Activated naive CD4-positive, alpha-beta T cell treated with anti-CD3 and anti-CD28 coated beads, Interleukin-2, amount 50 U/mL, for 24 hours (primary cell): ENCODE measurements around the gene NT5DC4.

Source experiments
- H3K27ac Mint-ChIP-seq: one replicate; pipeline ENCODE4 v1.8.0; 2021; ENCODE audit warnings: mild to moderate bottlenecking, mixed read lengths
- H3K27me3 Mint-ChIP-seq: one replicate; pipeline ENCODE4 v1.8.0; 2021; ENCODE audit warnings: mixed read lengths
- H3K36me3 Mint-ChIP-seq: one replicate; pipeline ENCODE4 v1.8.0; 2021; ENCODE audit warnings: mixed read lengths
- H3K4me1 Mint-ChIP-seq: one replicate; pipeline ENCODE4 v1.8.0; 2021; ENCODE audit warnings: mixed read lengths
- H3K4me3 Mint-ChIP-seq: one replicate; pipeline ENCODE4 v1.8.0; 2021; ENCODE audit warnings: mild to moderate bottlenecking, mixed read lengths
- H3K9me3 Mint-ChIP-seq: one replicate; pipeline ENCODE4 v1.8.0; 2021; ENCODE audit warnings: mixed read lengths

NT5DC4 gene

GRCh38 chr2:112754564-112754963 lies 33.7 kb downstream of the NT5DC4 start:
- Mint-ChIP-seq H3K4me1 (peaks cover 10% of the 10 kb centered on the region), H3K4me3 (no peak overlapping the region), H3K36me3 (no peaks in the 10 kb centered on the region), H3K27ac (no peak overlapping the region), H3K27me3 (no peaks in the 10 kb centered on the region), H3K9me3 (no peaks in the 10 kb centered on the region)

GRCh38 chr2:112755444-112755843 lies 34.6 kb downstream of the NT5DC4 start:
- no peak overlapping the region for H3K4me3 Mint-ChIP-seq
- H3K36me3 Mint-ChIP-seq: no peaks in the 10 kb centered on the region

GRCh38 chr2:112756207-112756606 lies 35.4 kb downstream of the NT5DC4 start:
- Mint-ChIP-seq H3K4me1 (no peaks in the 10 kb centered on the region), H3K4me3 (no peak overlapping the region), H3K27ac (no peak overlapping the region)

More at GRCh38 chr2:112755444-112755843, 34.6 kb downstream of the NT5DC4 start:
- Mint-ChIP-seq H3K27me3 (no peaks in the 10 kb centered on the region), H3K27ac (no peak overlapping the region), H3K9me3 (no peaks in the 10 kb centered on the region), H3K4me1 (peaks cover 2% of the 10 kb centered on the region)

GRCh38 chr2:112757265-112757664 lies 36.4 kb downstream of the NT5DC4 start:
- Mint-ChIP-seq H3K9me3 (no peaks in the 10 kb centered on the region), H3K36me3 (no peaks in the 10 kb centered on the region), H3K27ac (no peak overlapping the region), H3K4me3 (no peak overlapping the region), H3K27me3 (no peaks in the 10 kb centered on the region), H3K4me1 (no peaks in the 10 kb centered on the region)

More at GRCh38 chr2:112756207-112756606, 35.4 kb downstream of the NT5DC4 start:
- no peaks in the 10 kb centered on the region for H3K9me3 Mint-ChIP-seq
- no peaks in the 10 kb centered on the region for H3K27me3 Mint-ChIP-seq
- no peaks in the 10 kb centered on the region for H3K36me3 Mint-ChIP-seq

GRCh38 chr2:112758711-112759110 lies 37.9 kb downstream of the NT5DC4 start:
- H3K9me3 Mint-ChIP-seq: no peaks in the 10 kb centered on the region
- H3K4me1 Mint-ChIP-seq: peaks cover 3% of the 10 kb centered on the region
- H3K27me3 Mint-ChIP-seq: no peaks in the 10 kb centered on the region
- no peaks in the 10 kb centered on the region for H3K36me3 Mint-ChIP-seq
- H3K27ac Mint-ChIP-seq: no peak overlapping the region
- no peak overlapping the region for H3K4me3 Mint-ChIP-seq

- Mint-ChIP-seq H3K27ac (no peak overlapping the region), H3K27me3 (no peaks in the 10 kb centered on the region), H3K36me3 (no peaks in the 10 kb centered on the region), H3K4me1 (peaks cover 15% of the 10 kb centered on the region), H3K9me3 (no peaks in the 10 kb centered on the region), H3K4me3 (no peak overlapping the region)
Measured at GRCh38 chr2:112760149-112760548, 39.3 kb downstream of the NT5DC4 start.

- no peak overlapping the region for H3K27ac Mint-ChIP-seq
- no peaks in the 10 kb centered on the region for H3K27me3 Mint-ChIP-seq
- peaks cover 24% of the 10 kb centered on the region for H3K4me1 Mint-ChIP-seq
- no peaks in the 10 kb centered on the region for H3K36me3 Mint-ChIP-seq
- no peak overlapping the region for H3K4me3 Mint-ChIP-seq
- no peaks in the 10 kb centered on the region for H3K9me3 Mint-ChIP-seq
Measured at GRCh38 chr2:112762276-112762675, 41.5 kb downstream of the NT5DC4 start.

GRCh38 chr2:112764071-112765044 lies 43.5 kb downstream of the NT5DC4 start, which contains the start of gene CKAP2L:
Gene CKAP2L (minus strand): TSS chr2:112764609. CDS start chr2:112764598, 11 bp downstream.
- Mint-ChIP-seq H3K4me1 (peaks cover 34% of the 10 kb centered on the region), H3K27ac (peak within 1 kb of the TSS; percentile 68), H3K36me3 (no peaks in the 10 kb centered on the region), H3K27me3 (no peaks in the 10 kb centered on the region), H3K4me3 (peak within 1 kb of the TSS; percentile 94), H3K9me3 (no peaks in the 10 kb centered on the region)

- Mint-ChIP-seq H3K27me3 (no peaks in the 10 kb centered on the region), H3K36me3 (no peaks in the 10 kb centered on the region), H3K4me3 (peak overlapping the region; percentile 94), H3K4me1 (peaks cover 34% of the 10 kb centered on the region), H3K9me3 (no peaks in the 10 kb centered on the region), H3K27ac (no peak overlapping the region)
Measured at GRCh38 chr2:112765251-112765650, 44.4 kb downstream of the NT5DC4 start.

- Mint-ChIP-seq H3K27ac (peak overlapping the region; percentile 66), H3K9me3 (no peaks in the 10 kb centered on the region), H3K4me3 (peak overlapping the region; percentile 68), H3K27me3 (no peaks in the 10 kb centered on the region), H3K4me1 (peaks cover 34% of the 10 kb centered on the region), H3K36me3 (no peaks in the 10 kb centered on the region)
Measured at GRCh38 chr2:112767693-112768330, 47.0 kb downstream of the NT5DC4 start.

- Mint-ChIP-seq H3K4me3 (no peak overlapping the region), H3K36me3 (no peaks in the 10 kb centered on the region), H3K27ac (no peak overlapping the region), H3K9me3 (no peaks in the 10 kb centered on the region), H3K27me3 (no peaks in the 10 kb centered on the region), H3K4me1 (peaks cover 34% of the 10 kb centered on the region)
Measured at GRCh38 chr2:112768432-112768831, 47.6 kb downstream of the NT5DC4 start.

- H3K9me3 Mint-ChIP-seq: no peaks in the 10 kb centered on the region
- peaks cover 5% of the 10 kb centered on the region for H3K27me3 Mint-ChIP-seq
- H3K27ac Mint-ChIP-seq: no peak overlapping the region
- peaks cover 2% of the 10 kb centered on the region for H3K36me3 Mint-ChIP-seq
- H3K4me1 Mint-ChIP-seq: peaks cover 16% of the 10 kb centered on the region
- no peak overlapping the region for H3K4me3 Mint-ChIP-seq
Measured at GRCh38 chr2:112772322-112772721, 51.5 kb downstream of the NT5DC4 start.

GRCh38 chr2:112772911-112773475 lies 52.2 kb downstream of the NT5DC4 start:
- no peaks in the 10 kb centered on the region for H3K9me3 Mint-ChIP-seq
- H3K36me3 Mint-ChIP-seq: peaks cover 2% of the 10 kb centered on the region
- H3K27ac Mint-ChIP-seq: no peak overlapping the region
- H3K27me3 Mint-ChIP-seq: peaks cover 5% of the 10 kb centered on the region
- no peak overlapping the region for H3K4me3 Mint-ChIP-seq
- peaks cover 11% of the 10 kb centered on the region for H3K4me1 Mint-ChIP-seq

GRCh38 chr2:112773556-112773955 lies 52.7 kb downstream of the NT5DC4 start:
- Mint-ChIP-seq H3K27me3 (peaks cover 8% of the 10 kb centered on the region), H3K9me3 (no peaks in the 10 kb centered on the region), H3K27ac (no peak overlapping the region), H3K36me3 (peaks cover 2% of the 10 kb centered on the region), H3K4me3 (no peak overlapping the region), H3K4me1 (peaks cover 8% of the 10 kb centered on the region)

GRCh38 chr2:112774536-112775285 lies 53.9 kb downstream of the NT5DC4 start:
- Mint-ChIP-seq H3K27me3 (peaks cover 12% of the 10 kb centered on the region), H3K9me3 (no peaks in the 10 kb centered on the region), H3K36me3 (peaks cover 2% of the 10 kb centered on the region), H3K4me1 (peaks cover 8% of the 10 kb centered on the region), H3K27ac (no peak overlapping the region), H3K4me3 (no peak overlapping the region)
